ENCODE measurements around the gene CCDC15.

Gene CCDC15, protein sequence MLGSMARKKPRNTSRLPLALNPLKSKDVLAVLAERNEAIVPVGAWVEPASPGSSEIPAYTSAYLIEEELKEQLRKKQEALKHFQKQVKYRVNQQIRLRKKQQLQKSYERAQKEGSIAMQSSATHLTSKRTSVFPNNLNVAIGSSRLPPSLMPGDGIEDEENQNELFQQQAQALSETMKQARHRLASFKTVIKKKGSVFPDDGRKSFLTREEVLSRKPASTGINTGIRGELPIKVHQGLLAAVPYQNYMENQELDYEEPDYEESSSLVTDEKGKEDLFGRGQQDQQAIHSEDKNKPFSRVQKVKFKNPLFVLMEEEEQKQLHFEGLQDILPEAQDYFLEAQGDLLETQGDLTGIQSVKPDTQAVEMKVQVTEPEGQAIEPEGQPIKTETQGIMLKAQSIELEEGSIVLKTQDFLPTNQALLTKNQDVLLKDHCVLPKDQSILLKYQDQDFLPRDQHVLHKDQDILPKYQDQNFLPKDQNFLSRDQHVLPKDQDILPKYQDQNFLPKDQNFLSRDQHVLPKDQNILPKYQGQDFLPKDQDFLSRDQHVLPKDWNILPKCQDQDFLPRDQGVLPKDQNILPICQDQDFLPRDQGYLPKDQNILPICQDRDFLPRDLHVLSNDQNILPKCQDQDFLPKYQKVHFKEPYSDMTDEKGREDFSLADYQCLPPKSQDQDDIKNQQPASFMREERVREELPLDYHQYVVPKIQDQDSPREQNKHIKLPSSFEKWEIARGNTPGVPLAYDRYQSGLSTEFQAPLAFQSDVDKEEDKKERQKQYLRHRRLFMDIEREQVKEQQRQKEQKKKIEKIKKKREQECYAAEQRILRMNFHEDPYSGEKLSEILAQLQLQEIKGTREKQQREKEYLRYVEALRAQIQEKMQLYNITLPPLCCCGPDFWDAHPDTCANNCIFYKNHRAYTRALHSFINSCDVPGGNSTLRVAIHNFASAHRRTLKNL

DNA sequence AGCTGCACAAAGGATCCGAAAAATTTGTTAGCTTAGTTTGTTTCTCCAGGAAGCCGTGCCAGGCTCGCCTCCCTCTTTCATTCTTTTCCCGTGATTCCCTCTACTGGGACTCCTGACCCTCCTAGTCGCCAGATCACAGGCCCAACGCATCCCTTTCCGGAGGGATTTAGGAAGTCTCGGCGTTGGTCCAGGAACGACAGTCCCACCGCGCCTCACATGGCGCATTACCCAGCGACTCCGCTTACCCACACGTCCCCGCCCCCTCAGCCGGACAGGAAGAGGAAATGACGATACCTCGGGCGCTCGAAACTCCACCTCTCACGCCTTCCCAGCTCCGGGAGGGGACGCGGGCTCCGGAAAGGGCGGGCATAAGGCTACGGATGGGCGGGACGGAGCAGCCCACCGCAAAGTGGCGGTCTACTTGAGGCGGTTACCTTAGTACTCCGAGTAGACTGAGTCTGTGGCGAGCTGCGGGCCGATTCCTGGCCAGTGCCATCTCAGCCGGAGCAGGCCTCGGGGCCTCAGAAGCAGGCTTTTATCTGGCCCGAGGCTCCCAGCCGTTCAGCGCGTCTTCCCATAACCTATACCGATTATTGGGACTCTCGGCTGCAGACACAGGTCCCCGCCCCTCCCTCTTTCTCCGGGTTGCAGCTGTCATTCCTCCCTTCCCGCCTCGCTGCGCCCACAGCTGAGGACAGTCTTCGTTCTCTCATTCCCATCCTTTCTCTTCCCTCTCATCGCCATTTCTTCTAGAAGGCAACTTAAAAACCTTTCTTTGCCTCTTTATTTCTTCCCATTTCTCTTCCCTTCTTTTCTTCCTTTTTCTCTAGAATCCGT lies at the start of gene CCDC15:
Gene CCDC15 (plus strand): TSS at position 450 of the 837 bp plus-strand sequence. CDS start 531 bp downstream, outside the sequence.
- DNase-seq (ENCODE audit: low read depth), result peak; percentile 96
- TF ChIP-seq, protein P1, sequence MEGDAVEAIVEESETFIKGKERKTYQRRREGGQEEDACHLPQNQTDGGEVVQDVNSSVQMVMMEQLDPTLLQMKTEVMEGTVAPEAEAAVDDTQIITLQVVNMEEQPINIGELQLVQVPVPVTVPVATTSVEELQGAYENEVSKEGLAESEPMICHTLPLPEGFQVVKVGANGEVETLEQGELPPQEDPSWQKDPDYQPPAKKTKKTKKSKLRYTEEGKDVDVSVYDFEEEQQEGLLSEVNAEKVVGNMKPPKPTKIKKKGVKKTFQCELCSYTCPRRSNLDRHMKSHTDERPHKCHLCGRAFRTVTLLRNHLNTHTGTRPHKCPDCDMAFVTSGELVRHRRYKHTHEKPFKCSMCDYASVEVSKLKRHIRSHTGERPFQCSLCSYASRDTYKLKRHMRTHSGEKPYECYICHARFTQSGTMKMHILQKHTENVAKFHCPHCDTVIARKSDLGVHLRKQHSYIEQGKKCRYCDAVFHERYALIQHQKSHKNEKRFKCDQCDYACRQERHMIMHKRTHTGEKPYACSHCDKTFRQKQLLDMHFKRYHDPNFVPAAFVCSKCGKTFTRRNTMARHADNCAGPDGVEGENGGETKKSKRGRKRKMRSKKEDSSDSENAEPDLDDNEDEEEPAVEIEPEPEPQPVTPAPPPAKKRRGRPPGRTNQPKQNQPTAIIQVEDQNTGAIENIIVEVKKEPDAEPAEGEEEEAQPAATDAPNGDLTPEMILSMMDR (conservative IDR thresholded peaks at IDR 0.05; ENCODE audit: low read length), result 0 out of 2 replicates have a peak, but pooled peaks have one; percentile 2
- H3K4me3 ChIP-seq (ENCODE audit: low read length), result peak within 1 kb of the TSS; percentile 83

DNA sequence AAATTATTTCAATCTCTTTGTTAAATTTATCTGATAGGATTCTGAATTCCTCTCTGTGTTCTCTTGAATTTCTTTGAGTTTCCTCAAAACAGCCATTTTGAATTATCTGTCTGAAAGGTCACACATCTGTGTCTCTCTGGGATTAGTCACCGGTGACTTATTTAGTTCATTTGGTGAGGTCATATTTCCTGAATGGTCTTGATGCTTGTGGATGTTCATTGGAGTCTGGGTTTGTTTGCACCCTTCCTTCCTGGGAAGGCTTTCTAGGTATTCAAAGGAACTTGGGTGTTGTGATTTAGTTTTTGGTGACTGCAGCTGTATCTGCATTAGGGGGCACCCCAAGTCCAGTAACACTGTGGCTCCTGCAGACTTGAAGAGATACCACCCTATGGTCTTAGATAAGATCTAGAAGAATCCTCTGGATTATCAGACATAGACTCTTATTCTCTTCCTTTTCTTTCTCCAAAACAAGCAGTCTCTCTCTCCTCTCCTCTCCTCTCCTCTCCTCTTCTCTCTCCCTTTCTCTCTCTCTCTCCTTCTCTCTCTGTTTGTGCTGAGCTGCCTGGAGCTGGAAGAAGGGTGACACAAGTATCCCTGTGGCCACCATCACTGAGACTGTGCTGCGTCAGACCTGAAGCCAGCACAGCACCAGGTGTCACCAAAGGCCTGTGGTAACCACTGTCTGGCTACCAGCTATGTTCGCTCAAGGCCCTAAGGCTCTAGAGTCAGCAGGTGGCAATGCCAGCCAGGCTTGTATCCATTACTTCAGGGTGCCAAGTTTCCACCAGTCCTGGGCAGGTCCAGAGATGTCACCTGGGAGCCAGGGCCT lies 38.2 kb upstream of the CCDC15 start:
- no peak overlapping the region for H3K4me3 ChIP-seq (ENCODE audit: low read length)
- TF ChIP-seq, protein P1 (conservative IDR thresholded peaks at IDR 0.05; ENCODE audit: low read length), result no peak
- DNase-seq (ENCODE audit: low read depth), result no peak

DNA sequence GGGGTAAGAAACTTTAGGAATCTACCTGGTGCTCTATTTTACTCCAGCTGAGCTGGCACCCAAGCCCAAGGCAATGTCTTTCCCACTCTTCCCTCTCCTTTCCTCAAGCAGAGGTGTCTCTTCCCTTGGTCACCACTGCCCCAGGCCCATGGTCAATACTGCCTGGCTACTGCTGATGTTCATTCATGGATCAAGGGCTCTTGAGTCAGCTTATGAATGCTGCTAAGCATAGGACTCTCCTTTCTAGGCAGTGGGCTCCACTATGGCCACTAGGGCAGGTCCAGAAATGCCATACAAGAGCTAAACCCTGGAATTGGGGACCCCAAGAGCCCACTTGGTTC lies 37.7 kb upstream of the CCDC15 start:
- H3K4me3 ChIP-seq (ENCODE audit: low read length), result no peak overlapping the region
- TF ChIP-seq, protein P1 (conservative IDR thresholded peaks at IDR 0.05; ENCODE audit: low read length), result no peak
- no peak for DNase-seq (ENCODE audit: low read depth)

DNA sequence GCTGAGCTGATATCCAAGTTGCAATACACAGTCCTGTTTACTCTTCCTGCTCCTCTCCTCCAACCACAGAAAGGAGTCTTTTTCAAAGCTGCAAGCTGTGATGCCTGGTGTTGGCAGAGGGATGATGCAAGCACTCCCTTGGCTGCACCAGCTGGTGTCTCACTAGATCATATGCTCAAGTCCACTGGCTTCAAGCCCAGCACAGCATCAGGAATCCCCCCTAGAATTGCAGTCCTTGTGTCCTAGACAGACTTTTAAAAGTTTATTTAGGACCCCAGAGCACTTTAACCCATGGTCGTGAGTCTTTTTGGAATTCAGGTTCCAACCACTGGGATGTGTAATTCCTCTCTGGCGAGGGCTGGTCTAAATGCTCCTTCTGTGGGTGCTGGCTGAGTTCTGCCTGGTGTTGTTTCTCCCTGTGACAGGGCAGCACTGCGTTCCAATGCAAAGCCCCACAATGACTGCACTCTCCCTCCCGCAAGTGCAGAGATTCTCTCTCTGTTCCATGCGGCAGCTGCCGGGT lies 36.8 kb upstream of the CCDC15 start:
- peak; percentile 46 for DNase-seq (ENCODE audit: low read depth)
- no peak overlapping the region for H3K4me3 ChIP-seq (ENCODE audit: low read length)
- TF ChIP-seq, protein P1 (conservative IDR thresholded peaks at IDR 0.05; ENCODE audit: low read length), result no peak

DNA sequence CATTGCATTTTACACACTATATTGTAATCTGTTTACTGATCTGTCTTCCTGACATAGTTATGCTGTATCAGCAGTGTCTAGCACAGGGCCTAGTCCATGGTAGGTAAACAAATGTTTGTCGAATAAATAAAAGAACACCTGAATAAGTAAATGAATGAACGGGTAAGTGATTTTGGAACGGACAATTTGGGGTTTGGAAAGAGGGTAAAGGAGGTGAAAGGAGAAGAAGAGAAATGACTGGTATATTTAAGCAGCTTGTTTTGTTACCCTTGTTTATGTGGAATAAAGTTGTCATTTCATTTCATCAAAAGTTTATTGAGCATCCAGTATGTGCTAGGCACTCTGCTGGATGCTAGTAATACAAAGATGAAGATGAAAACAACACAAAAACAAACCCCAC lies 35.1 kb upstream of the CCDC15 start, which contains the start of gene HEPN1:
Gene HEPN1 (plus strand): TSS at position 301 of the 400 bp plus-strand sequence.
- TF ChIP-seq, protein P1 (conservative IDR thresholded peaks at IDR 0.05; ENCODE audit: low read length), result no peak
- DNase-seq (ENCODE audit: low read depth), result no peak
- no peak within 1 kb of the TSS for H3K4me3 ChIP-seq (ENCODE audit: low read length)

DNA sequence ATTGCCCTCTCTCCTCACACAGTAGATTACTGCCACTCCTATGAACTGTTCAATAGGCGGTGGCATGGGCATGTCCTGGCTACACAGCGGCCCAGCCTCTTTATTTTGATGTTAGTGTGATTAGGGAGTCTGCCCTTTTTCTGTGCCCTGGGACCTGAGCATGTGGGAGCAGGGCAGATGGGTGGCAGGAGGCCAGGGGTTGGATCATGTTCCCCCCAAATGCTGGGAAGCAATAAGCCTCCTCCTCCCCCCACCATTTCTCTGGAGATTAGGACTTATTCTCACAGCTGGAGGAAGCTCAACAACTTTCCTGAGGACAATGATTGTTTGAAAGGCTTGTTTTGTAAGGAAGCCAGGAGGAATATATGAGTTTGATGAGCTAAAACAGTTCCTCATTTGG lies 34.1 kb upstream of the CCDC15 start:
- no peak for DNase-seq (ENCODE audit: low read depth)
- H3K4me3 ChIP-seq (ENCODE audit: low read length), result no peak overlapping the region
- TF ChIP-seq, protein P1 (conservative IDR thresholded peaks at IDR 0.05; ENCODE audit: low read length), result no peak

Measured in AG10803 (cell line).